Mesothelial cell of epicardium (in vitro differentiated cells): ENCODE data around the gene ELK4. TPM values are rescaled to one million over a fixed set of nuclear protein-coding genes. Genes with fewer than 3 reads are reported as not detected.

ENCODE experiments used
- DNase-seq, 2 experiments: peaks; one replicate each; pipeline ENCODE4 v3.0.0; 2021; ENCODE audit warnings: low spot score in 2 of 2; ENCODE audit not compliant: unreplicated experiment in 2 of 2
- H3K27ac Mint-ChIP-seq: 2 replicates; pipeline ENCODE4 v1.8.0; 2021; ENCODE audit warnings: mixed read lengths
- H3K27me3 Mint-ChIP-seq: 2 replicates; pipeline ENCODE4 v1.8.0; 2021; ENCODE audit warnings: low read depth, mixed read lengths
- H3K36me3 Mint-ChIP-seq: 2 replicates; pipeline ENCODE4 v1.8.0; 2021; ENCODE audit warnings: mixed read lengths
- H3K4me1 Mint-ChIP-seq: 2 replicates; pipeline ENCODE4 v1.8.0; 2021; ENCODE audit warnings: mixed read lengths
- H3K4me3 Mint-ChIP-seq: 2 replicates; pipeline ENCODE4 v1.8.0; 2021; ENCODE audit warnings: mild to moderate bottlenecking, moderate library complexity, mixed read lengths
- H3K9me3 Mint-ChIP-seq: 2 replicates; pipeline ENCODE4 v1.8.0; 2021; ENCODE audit warnings: mixed read lengths
- CTCF ChIP-seq: fragments of 200-600 bp; sonication (generic); IDR thresholded peaks from one replicate; pipeline ENCODE4 v1.5.0; 2021; ENCODE audit warnings: antibody characterized with exemption; ENCODE audit not compliant: unreplicated experiment
- total RNA-seq: library from RNA; stranded (reverse); gene quantifications from 3 replicates; pipeline ENCODE4 v1.2.1, GENCODE V29; 2021

The ELK4 gene
- total RNA-seq, 1 donor from 2014 or later: 36.8 TPM

- Mint-ChIP-seq H3K27ac (no peak overlapping the region), H3K27me3 (no peaks in the 10 kb centered on the region), H3K4me1 (peaks cover 3% of the 10 kb centered on the region), H3K36me3 (no peaks in the 10 kb centered on the region), H3K9me3 (no peaks in the 10 kb centered on the region), H3K4me3 (no peak overlapping the region)
- no peak for TF ChIP-seq CTCF
- no peak for DNase-seq
Observed at GRCh38 chr1:205652984-205653383, 21.2 kb upstream of the ELK4 start.

- H3K27ac Mint-ChIP-seq: no peak overlapping the region
- H3K27me3 Mint-ChIP-seq: no peaks in the 10 kb centered on the region
- no peak overlapping the region for H3K4me3 Mint-ChIP-seq
- H3K36me3 Mint-ChIP-seq: no peaks in the 10 kb centered on the region
- H3K4me1 Mint-ChIP-seq: peaks cover 3% of the 10 kb centered on the region
- DNase-seq: no peak
- no peak for TF ChIP-seq CTCF
- no peaks in the 10 kb centered on the region for H3K9me3 Mint-ChIP-seq
Observed at GRCh38 chr1:205650241-205650640, 18.4 kb upstream of the ELK4 start.

GRCh38 chr1:205645519-205645918 is 13.7 kb upstream of the ELK4 start:
- no peak for TF ChIP-seq CTCF
- Mint-ChIP-seq H3K9me3 (no peaks in the 10 kb centered on the region), H3K36me3 (no peaks in the 10 kb centered on the region), H3K4me3 (no peak overlapping the region), H3K4me1 (peaks cover 3% of the 10 kb centered on the region), H3K27me3 (no peaks in the 10 kb centered on the region), H3K27ac (no peak overlapping the region)
- DNase-seq: no peak

- DNase-seq: no peak
- TF ChIP-seq CTCF: no peak
- Mint-ChIP-seq H3K27me3 (no peaks in the 10 kb centered on the region), H3K4me1 (no peaks in the 10 kb centered on the region), H3K27ac (no peak overlapping the region), H3K4me3 (no peak overlapping the region), H3K9me3 (no peaks in the 10 kb centered on the region), H3K36me3 (no peaks in the 10 kb centered on the region)
Observed at GRCh38 chr1:205642679-205643307, 11.0 kb upstream of the ELK4 start.

- Mint-ChIP-seq H3K36me3 (no peaks in the 10 kb centered on the region), H3K4me3 (no peak overlapping the region), H3K27me3 (no peaks in the 10 kb centered on the region)
Observed at GRCh38 chr1:205639567-205639966, 7.8 kb upstream of the ELK4 start.

More at GRCh38 chr1:205639567-205639966, 7.8 kb upstream of the ELK4 start:
- Mint-ChIP-seq H3K4me1 (peaks cover 16% of the 10 kb centered on the region), H3K9me3 (no peaks in the 10 kb centered on the region), H3K27ac (no peak overlapping the region)
- TF ChIP-seq CTCF: no peak
- DNase-seq: no peak
